GM04504 (cell line): Measurements from ENCODE around the gene LAMA4.
A peak's percentile ranks its signal among the peaks of the same experiment; 100 is the strongest.

ENCODE experiments used
- DNase-seq: peaks from one replicate; pipeline ENCODE4 v3.0.0-alpha.2; 2012; ENCODE audit warnings: low read depth

LAMA4 gene

GRCh38 chr6:112193117-112193516 is 61.2 kb downstream of the LAMA4 start:
- DNase-seq = no peak

DNA sequence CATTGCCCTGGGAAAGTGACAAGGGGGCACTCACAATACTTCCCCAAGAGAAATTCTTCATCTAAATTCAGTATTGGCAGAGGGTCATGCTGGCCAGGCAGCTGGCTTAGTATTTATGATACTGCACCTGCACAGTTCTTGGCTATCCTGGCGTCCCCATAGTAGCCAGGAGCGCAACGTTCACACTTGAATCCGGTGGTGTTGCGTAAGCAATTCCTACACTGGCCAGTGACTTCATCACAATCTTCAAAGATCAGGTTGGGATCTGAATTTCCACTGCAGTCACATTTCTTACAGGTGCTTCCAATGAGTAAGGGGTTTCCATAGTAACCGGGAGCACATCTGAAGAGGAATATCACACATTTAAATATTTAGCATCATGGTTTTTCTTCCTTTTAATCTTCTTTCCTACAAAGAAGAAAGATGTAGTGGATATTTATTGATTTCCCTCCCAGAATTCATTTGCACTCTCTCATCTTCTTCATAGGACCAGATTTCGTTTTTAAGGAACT is 62.8 kb downstream of the LAMA4 start:
- DNase-seq = no peak

GRCh38 chr6:112190164-112190563 is 64.2 kb downstream of the LAMA4 start:
- no peak for DNase-seq

DNA sequence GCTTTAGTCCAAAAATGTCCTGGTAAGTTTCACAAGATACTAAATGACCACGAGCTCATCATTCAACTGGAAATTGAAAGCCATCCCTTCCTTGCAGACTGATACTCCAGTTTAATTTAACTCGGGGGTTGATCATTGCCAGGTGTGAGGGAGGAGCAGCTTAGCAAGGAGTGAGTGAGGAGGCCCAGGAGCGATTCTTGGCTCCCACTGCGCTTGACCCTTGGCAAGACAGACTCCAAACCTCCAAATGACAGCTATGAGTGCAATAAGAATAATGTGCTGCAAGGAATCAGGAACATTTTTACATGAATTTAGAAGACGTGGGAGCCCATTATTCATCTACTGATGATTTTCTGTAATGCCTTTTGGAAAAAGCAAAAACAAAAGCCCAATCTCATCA is 64.9 kb downstream of the LAMA4 start:
- DNase-seq = peak; percentile 66

DNA sequence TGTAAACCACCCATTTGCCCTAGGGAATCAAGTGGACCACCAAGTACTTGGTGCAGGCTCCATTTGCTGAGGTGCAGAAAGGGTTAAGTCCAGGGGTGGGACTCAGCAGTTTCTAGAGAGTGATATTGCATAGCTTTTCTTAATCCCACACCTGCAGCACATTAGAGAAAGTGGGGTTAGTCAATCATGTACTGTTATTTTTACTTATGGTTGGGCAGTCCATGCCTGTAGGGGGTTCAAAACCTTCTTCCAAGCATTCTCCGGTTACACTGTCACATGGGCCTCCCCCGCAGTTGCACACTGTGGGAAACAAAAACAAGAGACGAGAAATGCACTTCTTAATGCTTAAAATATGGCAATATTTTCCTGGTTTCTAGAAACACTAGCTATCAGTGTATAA is 65.5 kb downstream of the LAMA4 start:
- DNase-seq = peak; percentile 40

- no peak for DNase-seq
Measured at GRCh38 chr6:112187736-112188135, 66.6 kb downstream of the LAMA4 start.

GRCh38 chr6:112184951-112185350 is 69.4 kb downstream of the LAMA4 start:
- DNase-seq = no peak

DNA sequence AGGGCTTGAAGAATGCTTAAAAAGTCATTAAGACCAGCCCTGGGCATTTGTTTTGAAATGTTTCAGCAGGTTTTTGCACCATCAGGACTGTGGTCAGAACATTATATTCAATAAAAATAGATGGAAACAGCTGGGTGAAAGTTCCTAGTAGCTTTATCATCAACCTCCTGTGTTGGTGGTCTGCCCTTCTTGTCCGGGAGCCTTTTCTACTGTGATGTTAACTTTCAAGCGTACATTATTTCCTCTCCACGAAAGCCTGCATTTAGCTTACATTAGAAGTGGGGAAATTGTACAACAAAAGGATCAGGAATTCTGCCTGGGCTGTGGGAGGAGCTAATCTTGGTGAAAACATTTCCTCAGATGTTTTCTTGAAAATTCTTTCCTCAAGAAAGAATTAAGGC is 71.1 kb downstream of the LAMA4 start:
- no peak for DNase-seq

DNA sequence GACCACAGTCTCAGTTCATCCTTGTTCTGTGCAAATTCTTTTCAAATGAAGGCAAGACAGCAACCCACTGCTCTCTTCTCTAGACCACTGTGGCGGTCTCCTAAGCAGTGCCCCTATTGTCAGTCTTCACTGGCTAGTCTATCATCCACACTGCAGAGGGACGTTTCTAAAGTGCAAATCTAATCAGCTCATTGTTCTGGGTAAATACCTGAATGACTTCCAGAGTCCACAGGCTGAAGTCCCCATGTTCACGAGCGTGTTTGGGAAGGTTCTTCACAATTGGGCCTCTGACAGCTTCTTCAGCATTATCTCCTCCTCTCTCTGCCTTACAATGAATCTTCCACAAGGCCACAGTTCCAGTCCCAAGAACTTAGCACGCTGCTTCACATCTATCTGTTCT is 73.2 kb downstream of the LAMA4 start:
- no peak for DNase-seq

DNA sequence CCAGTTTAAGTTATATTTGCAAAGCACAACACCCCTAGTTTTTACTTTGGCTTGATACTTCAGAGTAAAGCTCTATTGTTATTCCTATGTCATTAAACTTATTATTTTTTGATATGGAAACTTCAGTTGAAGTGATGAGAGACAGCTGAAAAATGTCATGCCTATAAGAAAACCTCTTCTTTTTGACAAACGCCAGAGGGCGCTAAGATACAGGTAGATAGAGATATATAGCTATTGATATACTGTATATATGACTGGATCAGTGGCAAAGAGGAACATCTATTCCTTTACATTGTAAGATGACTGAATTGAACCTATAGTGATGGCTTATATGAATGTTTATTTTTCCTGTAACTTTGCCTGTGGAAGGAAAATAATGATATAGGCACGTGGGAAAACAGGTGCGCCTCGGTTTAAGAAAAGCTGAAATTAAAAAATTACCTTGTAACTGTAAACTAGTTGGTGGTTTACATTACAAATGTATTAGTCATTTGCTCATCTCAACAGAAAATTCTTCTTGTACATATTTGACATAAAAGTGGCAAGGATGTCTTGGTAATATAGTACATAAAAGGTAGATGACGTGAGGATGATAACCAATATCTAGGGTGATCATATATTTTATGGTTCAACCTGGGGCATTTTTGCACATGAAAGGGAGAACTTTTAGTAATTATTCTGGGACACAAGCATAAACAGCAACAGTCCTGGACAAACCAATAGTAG is 74.1 kb downstream of the LAMA4 start:
- peak; percentile 57 for DNase-seq

DNA sequence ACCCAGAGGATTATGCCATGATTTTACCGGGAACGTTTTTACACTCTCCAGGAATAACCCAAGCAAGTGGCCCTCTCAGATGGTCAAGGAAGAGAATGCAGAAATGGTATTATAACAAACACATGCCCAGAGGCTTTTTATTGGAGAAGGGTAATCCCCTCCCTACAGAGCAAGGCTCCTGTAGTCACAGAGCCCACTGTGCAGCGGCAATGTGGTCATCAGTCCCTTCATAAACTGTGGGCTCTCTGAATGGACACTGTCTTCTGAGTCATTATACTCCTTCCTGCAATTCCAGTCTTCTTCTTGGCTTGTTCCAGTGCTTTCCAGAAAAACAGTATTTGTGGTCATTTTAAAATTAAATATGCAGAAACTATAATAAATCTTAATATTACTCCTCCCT is 74.7 kb downstream of the LAMA4 start:
- DNase-seq = no peak

- DNase-seq = no peak
Measured at GRCh38 chr6:112178846-112179245, 75.5 kb downstream of the LAMA4 start.

DNA sequence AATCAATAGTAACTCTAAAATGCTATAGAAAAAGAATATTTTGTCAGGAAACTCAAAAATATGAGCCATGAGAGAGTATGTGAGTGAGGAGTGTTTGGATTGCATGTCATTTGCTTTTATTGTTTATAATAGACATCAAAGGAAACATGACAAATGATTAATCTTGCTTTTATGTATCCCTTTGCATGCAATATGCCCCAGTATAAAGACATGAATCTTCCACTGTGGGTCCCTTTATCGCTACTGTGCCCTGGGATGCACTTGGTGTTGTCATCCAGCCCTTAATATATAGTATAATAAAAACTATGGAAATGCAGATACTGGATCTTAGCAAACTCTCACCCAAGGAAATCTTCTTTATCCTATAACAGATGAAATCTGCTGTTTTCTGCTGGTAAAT is 77.3 kb downstream of the LAMA4 start:
- DNase-seq = no peak

DNA sequence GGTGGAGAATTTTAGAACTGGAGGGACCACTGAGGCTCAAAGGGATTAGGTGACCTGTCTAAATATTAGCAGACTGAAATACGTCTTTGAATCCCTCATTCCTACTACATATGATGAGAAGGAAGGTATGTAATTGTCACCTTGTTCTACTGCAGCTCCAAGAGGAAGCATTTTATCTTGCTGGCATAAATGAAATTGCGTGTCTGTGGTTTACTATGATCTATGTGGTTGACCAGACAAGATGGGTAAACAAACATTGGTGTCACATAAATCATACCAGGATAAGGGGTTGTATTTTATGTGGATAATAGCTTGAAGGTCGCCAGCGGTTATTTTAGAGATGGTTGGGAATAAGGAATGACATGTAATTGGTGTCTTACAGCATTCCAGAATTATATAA is 78.2 kb downstream of the LAMA4 start:
- DNase-seq = no peak

- DNase-seq = no peak
Measured at GRCh38 chr6:112173221-112173804, 81.1 kb downstream of the LAMA4 start.

GRCh38 chr6:112172540-112172939 is 81.8 kb downstream of the LAMA4 start:
- DNase-seq = no peak

- no peak for DNase-seq
Measured at GRCh38 chr6:112169541-112169940, 84.8 kb downstream of the LAMA4 start.

GRCh38 chr6:112163295-112164257 is 90.8 kb downstream of the LAMA4 start:
- DNase-seq = no peak

DNA sequence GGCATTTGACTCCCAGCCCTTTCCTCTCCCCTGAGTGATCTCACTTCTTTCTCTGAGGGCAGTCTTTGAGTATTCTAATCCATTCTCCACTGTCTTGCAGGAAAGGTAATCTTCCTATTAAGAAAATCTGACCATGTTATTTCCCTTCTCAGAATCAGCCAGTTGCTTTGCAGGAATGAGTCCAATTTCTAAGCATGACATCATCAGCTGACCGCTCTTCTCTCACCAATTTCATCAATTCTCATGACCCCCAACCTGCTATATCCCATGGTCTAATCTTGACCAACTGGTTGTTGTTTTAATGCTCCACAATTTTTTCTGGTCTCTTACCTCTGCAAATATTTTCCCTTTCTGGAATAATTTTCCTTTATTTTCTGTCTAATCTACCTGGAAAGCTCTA is 93.6 kb downstream of the LAMA4 start:
- DNase-seq = no peak

GRCh38 chr6:112156668-112157067 is 97.7 kb downstream of the LAMA4 start:
- no peak for DNase-seq

DNA sequence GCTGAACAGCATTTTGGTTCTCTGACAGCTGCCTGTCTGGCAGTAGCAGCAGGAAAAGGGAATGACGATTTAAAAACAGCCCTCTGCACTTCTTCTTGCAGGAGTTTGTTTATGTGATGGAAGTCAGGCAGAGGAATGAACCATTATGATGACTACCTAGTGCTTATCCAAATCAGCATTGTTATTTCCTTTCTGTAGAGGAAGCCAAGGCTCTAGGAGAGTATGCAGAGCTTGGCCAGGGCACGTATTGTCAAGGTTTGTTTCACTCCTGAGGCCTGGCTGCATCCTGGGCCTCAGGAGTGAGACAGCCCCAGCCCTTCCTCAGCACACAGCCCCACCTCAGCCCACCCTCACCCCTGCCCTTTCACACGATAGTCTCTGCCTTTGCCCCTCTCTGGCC is 98.5 kb downstream of the LAMA4 start:
- no peak for DNase-seq

DNA sequence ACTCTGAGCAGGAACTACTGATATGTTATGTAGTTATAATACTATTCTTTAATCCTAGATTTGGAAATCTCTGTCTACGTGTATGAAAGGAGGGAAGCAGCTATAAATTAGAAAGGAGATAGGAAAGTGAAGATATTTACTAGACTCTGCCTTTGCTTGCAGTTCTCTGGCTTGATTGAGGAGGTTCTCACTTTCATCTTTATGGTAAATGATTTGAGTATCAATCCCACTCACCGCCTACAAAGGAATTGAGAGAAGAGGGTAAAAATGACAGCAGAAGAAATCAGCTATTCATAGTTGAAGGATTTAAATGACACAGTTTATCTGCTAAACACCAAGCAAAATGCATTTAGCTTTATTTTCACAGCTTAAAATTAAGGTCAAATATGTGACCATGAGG is 99.7 kb downstream of the LAMA4 start:
- DNase-seq = no peak
